MM.1S (cell line): ENCODE measurements around the gene TNFSF13B.

ENCODE experiments used
- DNase-seq: peaks from one replicate; pipeline ENCODE4 v3.0.0-alpha.2; 2015
- H2AFZ ChIP-seq: fragments of 300-600 bp; sonication (generic); 2 replicates; pipeline ENCODE4 v1.6.0; 2016; ENCODE audit warnings: antibody characterized with exemption, low read length
- H3F3A ChIP-seq: fragments of 300-600 bp; sonication (generic); 2 replicates; pipeline ENCODE4 v1.6.1; 2016; ENCODE audit warnings: mild to moderate bottlenecking, antibody characterized with exemption, low read length, moderate library complexity, mixed read lengths; ENCODE audit not compliant: insufficient read depth
- H3K27ac ChIP-seq: fragments of 300-600 bp; sonication (generic); 2 replicates; pipeline ENCODE4 v1.5.1; 2016; ENCODE audit warnings: mild to moderate bottlenecking, low read length
- H3K27me3 ChIP-seq: fragments of 300-600 bp; sonication (generic); replicated peaks from 2 replicates; pipeline ENCODE4 v1.6.0; 2016; ENCODE audit warnings: low read length; ENCODE audit not compliant: insufficient read depth
- H3K36me3 ChIP-seq: fragments of 300-600 bp; sonication (generic); replicated peaks from 2 replicates; pipeline ENCODE4 v1.6.1; 2016; ENCODE audit warnings: mild to moderate bottlenecking, low read length, mixed read lengths; ENCODE audit not compliant: insufficient read depth
- H3K4me1 ChIP-seq: fragments of 300-600 bp; sonication (generic); 2 replicates; pipeline ENCODE4 v1.6.1; 2016; ENCODE audit warnings: low read length, mixed read lengths
- H3K4me2 ChIP-seq: fragments of 300-600 bp; sonication (generic); 2 replicates; pipeline ENCODE4 v1.6.0; 2016; ENCODE audit warnings: low read depth, low read length
- H3K4me3 ChIP-seq: fragments of 300-600 bp; sonication (generic); 2 replicates; pipeline ENCODE4 v1.5.1; 2016; ENCODE audit warnings: low read length, mixed read lengths
- H3K79me2 ChIP-seq: fragments of 300-600 bp; sonication (generic); 2 replicates; pipeline ENCODE4 v1.6.1; 2016; ENCODE audit warnings: mixed run types, low read length, mixed read lengths
- H3K9ac ChIP-seq: fragments of 300-600 bp; sonication (generic); 2 replicates; pipeline ENCODE4 v1.6.1; 2016; ENCODE audit warnings: low read length, mixed read lengths
- H3K9me2 ChIP-seq: fragments of 300-600 bp; sonication (generic); replicated peaks from 2 replicates; pipeline ENCODE4 v1.6.1; 2016; ENCODE audit warnings: mild to moderate bottlenecking, low read length, mixed read lengths; ENCODE audit not compliant: insufficient read depth
- H3K9me3 ChIP-seq: fragments of 300-600 bp; sonication (generic); replicated peaks from 2 replicates; pipeline ENCODE4 v1.6.1; 2016; ENCODE audit warnings: mild to moderate bottlenecking, low read length, mixed read lengths; ENCODE audit not compliant: insufficient read depth
- H4K20me1 ChIP-seq: fragments of 300-600 bp; sonication (generic); 2 replicates; pipeline ENCODE4 v1.6.1; 2016; ENCODE audit warnings: mild to moderate bottlenecking, low read length, moderate library complexity, mixed read lengths; ENCODE audit not compliant: insufficient read depth
- CTCF ChIP-seq: fragments of 300-600 bp; sonication (generic); IDR thresholded peaks from 2 replicates; pipeline ENCODE4 v1.5.1; 2016; ENCODE audit warnings: antibody characterized with exemption, low read length, mixed read lengths
- EZH2 ChIP-seq: fragments of 300-600 bp; sonication (generic); optimal IDR thresholded peaks from 2 replicates; pipeline ENCODE3; 2017; ENCODE audit warnings: low read depth, mild to moderate bottlenecking, antibody characterized with exemption, low read length, mixed read lengths
- EZH2phosphoT487 ChIP-seq: fragments of 300-600 bp; sonication (generic); IDR thresholded peaks from 2 replicates; pipeline ENCODE4 v1.6.1; 2018; ENCODE audit warnings: antibody characterized with exemption, low read length

TNFSF13B gene

GRCh38 chr13:108349269-108349668 is 79.8 kb downstream of the TNFSF13B start:
- Histone ChIP-seq H3K9ac (no peak overlapping the region), H2AFZ (no peak overlapping the region), H3K9me3 (no peaks in the 10 kb centered on the region), H3K79me2 (no peaks in the 10 kb centered on the region), H3K9me2 (no peaks in the 10 kb centered on the region), H3F3A (no peaks in the 10 kb centered on the region), H3K4me2 (no peak overlapping the region), H3K36me3 (no peaks in the 10 kb centered on the region), H3K4me1 (no peaks in the 10 kb centered on the region), H3K27ac (no peak overlapping the region), H3K4me3 (no peak overlapping the region), H4K20me1 (no peaks in the 10 kb centered on the region), H3K27me3 (no peaks in the 10 kb centered on the region)
- no peak for DNase-seq
- no peak for TF ChIP-seq CTCF
- no peak for TF ChIP-seq EZH2phosphoT487

- H3K36me3 ChIP-seq, result no peaks in the 10 kb centered on the region
These were observed 81.1 kb downstream of the TNFSF13B start for GRCh38 chr13:108350579-108350978.

GRCh38 chr13:108352599-108352998 is 83.1 kb downstream of the TNFSF13B start:
- no peak overlapping the region for H3K4me2 ChIP-seq
- no peak overlapping the region for H3K9ac ChIP-seq
- H3K36me3 ChIP-seq, result no peaks in the 10 kb centered on the region
- H3K27ac ChIP-seq, result no peak overlapping the region
- H3K4me1 ChIP-seq, result no peaks in the 10 kb centered on the region
- no peaks in the 10 kb centered on the region for H3F3A ChIP-seq
- no peaks in the 10 kb centered on the region for H3K27me3 ChIP-seq
- H2AFZ ChIP-seq, result no peak overlapping the region
- DNase-seq, result no peak
- no peaks in the 10 kb centered on the region for H4K20me1 ChIP-seq
- TF ChIP-seq EZH2phosphoT487 (no peak), EZH2 (no peak), CTCF (no peak)
- H3K9me3 ChIP-seq, result no peaks in the 10 kb centered on the region
- H3K4me3 ChIP-seq, result no peak overlapping the region
- H3K9me2 ChIP-seq, result no peaks in the 10 kb centered on the region
- H3K79me2 ChIP-seq, result no peaks in the 10 kb centered on the region

More at GRCh38 chr13:108350579-108350978, 81.1 kb downstream of the TNFSF13B start:
- TF ChIP-seq CTCF (no peak), EZH2phosphoT487 (no peak), EZH2 (no peak)
- Histone ChIP-seq H3K4me1 (no peaks in the 10 kb centered on the region), H3K4me2 (no peak overlapping the region), H4K20me1 (no peaks in the 10 kb centered on the region), H3K9me2 (no peaks in the 10 kb centered on the region), H2AFZ (no peak overlapping the region), H3K9ac (no peak overlapping the region), H3K27me3 (no peaks in the 10 kb centered on the region), H3K4me3 (no peak overlapping the region), H3K27ac (no peak overlapping the region), H3K9me3 (no peaks in the 10 kb centered on the region), H3F3A (no peaks in the 10 kb centered on the region), H3K79me2 (no peaks in the 10 kb centered on the region)
- no peak for DNase-seq
